ENCODE results near the gene ARHGEF7. TPM values are rescaled to one million over a fixed set of nuclear protein-coding genes. Genes with fewer than 3 reads are reported as not detected.

The ARHGEF7 gene
- total RNA-seq, 1 experiment from 2014 or later: 47.3 TPM

DNA sequence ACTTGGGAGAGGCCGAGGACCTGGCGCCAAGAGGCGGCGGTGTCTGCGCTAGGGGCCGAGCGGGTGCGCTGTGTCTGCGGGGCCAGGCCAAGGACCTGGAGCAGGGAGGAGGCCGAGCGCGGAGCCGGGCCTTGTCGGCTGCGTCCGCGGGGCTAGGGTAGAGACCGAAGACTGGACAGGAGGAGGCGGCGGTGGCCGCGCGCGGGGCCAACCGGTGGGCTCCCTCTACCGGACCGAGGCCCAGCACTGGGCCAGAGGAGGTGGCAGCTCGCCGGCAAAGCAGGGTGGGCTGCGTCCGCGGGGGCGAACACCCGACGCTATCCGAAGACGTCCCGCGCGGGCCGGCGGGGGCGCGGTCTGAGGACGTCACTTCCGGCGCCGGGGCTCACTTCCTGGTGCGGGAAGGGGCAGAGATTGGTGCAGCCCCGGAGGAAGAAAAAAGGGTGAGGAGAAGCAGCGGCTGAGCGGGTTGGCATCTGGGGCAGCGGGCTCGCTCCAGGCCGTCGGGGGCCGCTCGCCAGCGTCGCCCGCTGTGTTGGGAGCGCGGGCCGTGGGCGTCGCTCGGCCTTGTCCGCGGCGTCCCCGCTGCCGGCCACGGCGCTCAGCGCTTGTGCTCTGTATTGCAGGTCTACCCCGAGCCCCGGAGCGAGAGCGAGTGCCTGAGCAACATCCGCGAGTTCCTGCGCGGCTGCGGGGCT lies 38.3 kb downstream of the ARHGEF7 start:
- peak; percentile 93 for DNase-seq (ENCODE audit: low spot score)
- ChIA-PET CTCF (interaction anchor here (1.0 kb wide), 1 partner anchor 26 kb away, joined by 3 read pairs; no protein-coding TSS in a partner anchor), POLR2A (interaction anchor here (0.7 to 1.0 kb wide), 2 partner anchors 9 to 30 kb away, joined by 3 read pairs; no protein-coding TSS in a partner anchor)
- H3K36me3 Mint-ChIP-seq: no peaks in the 10 kb centered on the region
- H3K4me3 Mint-ChIP-seq: peak overlapping the region; percentile 87
- peaks cover 16% of the 10 kb centered on the region for H3K4me1 Mint-ChIP-seq
- H3K27me3 Mint-ChIP-seq (ENCODE audit: low read depth): peaks cover 7% of the 10 kb centered on the region; the same call in 1 of the 2 replicates
- peak; percentile 89 for ATAC-seq
- H3K9me3 Mint-ChIP-seq: no peaks in the 10 kb centered on the region
- H3K27ac Mint-ChIP-seq: peak overlapping the region; percentile 96
- TF ChIP-seq, protein P1, sequence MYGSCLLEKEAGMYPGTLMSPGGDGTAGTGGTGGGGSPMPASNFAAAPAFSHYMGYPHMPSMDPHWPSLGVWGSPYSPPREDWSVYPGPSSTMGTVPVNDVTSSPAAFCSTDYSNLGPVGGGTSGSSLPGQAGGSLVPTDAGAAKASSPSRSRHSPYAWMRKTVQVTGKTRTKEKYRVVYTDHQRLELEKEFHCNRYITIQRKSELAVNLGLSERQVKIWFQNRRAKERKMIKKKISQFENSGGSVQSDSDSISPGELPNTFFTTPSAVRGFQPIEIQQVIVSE (CRISPR knock-in tag; IDR thresholded peaks at IDR 0.05; ENCODE audit: borderline replicate concordance): no peak
- TF ChIP-seq ZNF138 (CRISPR knock-in tag; conservative IDR thresholded peaks at IDR 0.05) (0 out of 2 replicates have a peak, but pooled peaks have one; percentile 66), TP53 (CRISPR knock-in tag; IDR thresholded peaks at IDR 0.05) (no peak), FOXJ3 (CRISPR knock-in tag; IDR thresholded peaks at IDR 0.05; ENCODE audit: borderline replicate concordance) (no peak), SP1 (CRISPR knock-in tag; conservative IDR thresholded peaks at IDR 0.05) (peak; percentile 78), CREB1 (CRISPR knock-in tag; IDR thresholded peaks at IDR 0.05) (peak; percentile 82), ZNF317 (CRISPR knock-in tag; IDR thresholded peaks at IDR 0.05; ENCODE audit: borderline replicate concordance, low read depth) (peak; percentile 44; the same call in 1 of the 2 replicates), SMAD4 (CRISPR knock-in tag; IDR thresholded peaks at IDR 0.05) (0 out of 2 replicates have a peak, but pooled peaks have one; percentile 45), NFE2L1 (CRISPR knock-in tag; IDR thresholded peaks at IDR 0.05) (peak; percentile 55; the same call in 1 of the 2 replicates), NFATC4 (CRISPR knock-in tag; IDR thresholded peaks at IDR 0.05) (no peak), GABPB1 (CRISPR knock-in tag; IDR thresholded peaks at IDR 0.05) (peak; percentile 89), JUN (CRISPR knock-in tag; IDR thresholded peaks at IDR 0.05) (0 out of 2 replicates have a peak, but pooled peaks have one; percentile 35), NFYB (CRISPR knock-in tag; conservative IDR thresholded peaks at IDR 0.05; ENCODE audit: low read depth) (peak; percentile 33; the same call in 1 of the 2 replicates), CREM (CRISPR knock-in tag; IDR thresholded peaks at IDR 0.05) (peak; percentile 97), PRRX2 (CRISPR knock-in tag; IDR thresholded peaks at IDR 0.05) (no peak), ZNF396 (CRISPR knock-in tag; IDR thresholded peaks at IDR 0.05; ENCODE audit: borderline replicate concordance) (no peak), ZNF121 (CRISPR knock-in tag; IDR thresholded peaks at IDR 0.05) (no peak), ETV6 (CRISPR knock-in tag; IDR thresholded peaks at IDR 0.05) (peak; percentile 54), SMAD3 (CRISPR knock-in tag; IDR thresholded peaks at IDR 0.05; ENCODE audit: borderline replicate concordance) (peak; percentile 71; the same call in 1 of the 2 replicates)
- TF ChIP-seq, protein P2, sequence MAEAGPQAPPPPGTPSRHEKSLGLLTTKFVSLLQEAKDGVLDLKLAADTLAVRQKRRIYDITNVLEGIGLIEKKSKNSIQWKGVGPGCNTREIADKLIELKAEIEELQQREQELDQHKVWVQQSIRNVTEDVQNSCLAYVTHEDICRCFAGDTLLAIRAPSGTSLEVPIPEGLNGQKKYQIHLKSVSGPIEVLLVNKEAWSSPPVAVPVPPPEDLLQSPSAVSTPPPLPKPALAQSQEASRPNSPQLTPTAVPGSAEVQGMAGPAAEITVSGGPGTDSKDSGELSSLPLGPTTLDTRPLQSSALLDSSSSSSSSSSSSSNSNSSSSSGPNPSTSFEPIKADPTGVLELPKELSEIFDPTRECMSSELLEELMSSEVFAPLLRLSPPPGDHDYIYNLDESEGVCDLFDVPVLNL (CRISPR knock-in tag; IDR thresholded peaks at IDR 0.05; ENCODE audit: borderline replicate concordance, low read depth): 0 out of 2 replicates have a peak, but pooled peaks have one; percentile 69
- TF ChIP-seq, protein P3, sequence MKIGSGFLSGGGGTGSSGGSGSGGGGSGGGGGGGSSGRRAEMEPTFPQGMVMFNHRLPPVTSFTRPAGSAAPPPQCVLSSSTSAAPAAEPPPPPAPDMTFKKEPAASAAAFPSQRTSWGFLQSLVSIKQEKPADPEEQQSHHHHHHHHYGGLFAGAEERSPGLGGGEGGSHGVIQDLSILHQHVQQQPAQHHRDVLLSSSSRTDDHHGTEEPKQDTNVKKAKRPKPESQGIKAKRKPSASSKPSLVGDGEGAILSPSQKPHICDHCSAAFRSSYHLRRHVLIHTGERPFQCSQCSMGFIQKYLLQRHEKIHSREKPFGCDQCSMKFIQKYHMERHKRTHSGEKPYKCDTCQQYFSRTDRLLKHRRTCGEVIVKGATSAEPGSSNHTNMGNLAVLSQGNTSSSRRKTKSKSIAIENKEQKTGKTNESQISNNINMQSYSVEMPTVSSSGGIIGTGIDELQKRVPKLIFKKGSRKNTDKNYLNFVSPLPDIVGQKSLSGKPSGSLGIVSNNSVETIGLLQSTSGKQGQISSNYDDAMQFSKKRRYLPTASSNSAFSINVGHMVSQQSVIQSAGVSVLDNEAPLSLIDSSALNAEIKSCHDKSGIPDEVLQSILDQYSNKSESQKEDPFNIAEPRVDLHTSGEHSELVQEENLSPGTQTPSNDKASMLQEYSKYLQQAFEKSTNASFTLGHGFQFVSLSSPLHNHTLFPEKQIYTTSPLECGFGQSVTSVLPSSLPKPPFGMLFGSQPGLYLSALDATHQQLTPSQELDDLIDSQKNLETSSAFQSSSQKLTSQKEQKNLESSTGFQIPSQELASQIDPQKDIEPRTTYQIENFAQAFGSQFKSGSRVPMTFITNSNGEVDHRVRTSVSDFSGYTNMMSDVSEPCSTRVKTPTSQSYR (CRISPR knock-in tag; IDR thresholded peaks at IDR 0.05): peak; percentile 48; the same call in 1 of the 2 replicates
- TF ChIP-seq, protein P4, sequence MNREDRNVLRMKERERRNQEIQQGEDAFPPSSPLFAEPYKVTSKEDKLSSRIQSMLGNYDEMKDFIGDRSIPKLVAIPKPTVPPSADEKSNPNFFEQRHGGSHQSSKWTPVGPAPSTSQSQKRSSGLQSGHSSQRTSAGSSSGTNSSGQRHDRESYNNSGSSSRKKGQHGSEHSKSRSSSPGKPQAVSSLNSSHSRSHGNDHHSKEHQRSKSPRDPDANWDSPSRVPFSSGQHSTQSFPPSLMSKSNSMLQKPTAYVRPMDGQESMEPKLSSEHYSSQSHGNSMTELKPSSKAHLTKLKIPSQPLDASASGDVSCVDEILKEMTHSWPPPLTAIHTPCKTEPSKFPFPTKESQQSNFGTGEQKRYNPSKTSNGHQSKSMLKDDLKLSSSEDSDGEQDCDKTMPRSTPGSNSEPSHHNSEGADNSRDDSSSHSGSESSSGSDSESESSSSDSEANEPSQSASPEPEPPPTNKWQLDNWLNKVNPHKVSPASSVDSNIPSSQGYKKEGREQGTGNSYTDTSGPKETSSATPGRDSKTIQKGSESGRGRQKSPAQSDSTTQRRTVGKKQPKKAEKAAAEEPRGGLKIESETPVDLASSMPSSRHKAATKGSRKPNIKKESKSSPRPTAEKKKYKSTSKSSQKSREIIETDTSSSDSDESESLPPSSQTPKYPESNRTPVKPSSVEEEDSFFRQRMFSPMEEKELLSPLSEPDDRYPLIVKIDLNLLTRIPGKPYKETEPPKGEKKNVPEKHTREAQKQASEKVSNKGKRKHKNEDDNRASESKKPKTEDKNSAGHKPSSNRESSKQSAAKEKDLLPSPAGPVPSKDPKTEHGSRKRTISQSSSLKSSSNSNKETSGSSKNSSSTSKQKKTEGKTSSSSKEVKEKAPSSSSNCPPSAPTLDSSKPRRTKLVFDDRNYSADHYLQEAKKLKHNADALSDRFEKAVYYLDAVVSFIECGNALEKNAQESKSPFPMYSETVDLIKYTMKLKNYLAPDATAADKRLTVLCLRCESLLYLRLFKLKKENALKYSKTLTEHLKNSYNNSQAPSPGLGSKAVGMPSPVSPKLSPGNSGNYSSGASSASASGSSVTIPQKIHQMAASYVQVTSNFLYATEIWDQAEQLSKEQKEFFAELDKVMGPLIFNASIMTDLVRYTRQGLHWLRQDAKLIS (CRISPR knock-in tag; IDR thresholded peaks at IDR 0.05; ENCODE audit: borderline replicate concordance): peak; percentile 79; the same call in 1 of the 2 replicates
- TF ChIP-seq, protein P5, sequence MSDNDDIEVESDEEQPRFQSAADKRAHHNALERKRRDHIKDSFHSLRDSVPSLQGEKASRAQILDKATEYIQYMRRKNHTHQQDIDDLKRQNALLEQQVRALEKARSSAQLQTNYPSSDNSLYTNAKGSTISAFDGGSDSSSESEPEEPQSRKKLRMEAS (CRISPR knock-in tag; IDR thresholded peaks at IDR 0.05): peak; percentile 83
- TF ChIP-seq, protein P6, sequence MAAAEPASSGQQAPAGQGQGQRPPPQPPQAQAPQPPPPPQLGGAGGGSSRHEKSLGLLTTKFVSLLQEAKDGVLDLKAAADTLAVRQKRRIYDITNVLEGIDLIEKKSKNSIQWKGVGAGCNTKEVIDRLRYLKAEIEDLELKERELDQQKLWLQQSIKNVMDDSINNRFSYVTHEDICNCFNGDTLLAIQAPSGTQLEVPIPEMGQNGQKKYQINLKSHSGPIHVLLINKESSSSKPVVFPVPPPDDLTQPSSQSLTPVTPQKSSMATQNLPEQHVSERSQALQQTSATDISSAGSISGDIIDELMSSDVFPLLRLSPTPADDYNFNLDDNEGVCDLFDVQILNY (CRISPR knock-in tag; IDR thresholded peaks at IDR 0.05): peak; percentile 46; the same call in 1 of the 2 replicates
- TF ChIP-seq, protein P7, sequence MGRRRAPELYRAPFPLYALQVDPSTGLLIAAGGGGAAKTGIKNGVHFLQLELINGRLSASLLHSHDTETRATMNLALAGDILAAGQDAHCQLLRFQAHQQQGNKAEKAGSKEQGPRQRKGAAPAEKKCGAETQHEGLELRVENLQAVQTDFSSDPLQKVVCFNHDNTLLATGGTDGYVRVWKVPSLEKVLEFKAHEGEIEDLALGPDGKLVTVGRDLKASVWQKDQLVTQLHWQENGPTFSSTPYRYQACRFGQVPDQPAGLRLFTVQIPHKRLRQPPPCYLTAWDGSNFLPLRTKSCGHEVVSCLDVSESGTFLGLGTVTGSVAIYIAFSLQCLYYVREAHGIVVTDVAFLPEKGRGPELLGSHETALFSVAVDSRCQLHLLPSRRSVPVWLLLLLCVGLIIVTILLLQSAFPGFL (CRISPR knock-in tag; IDR thresholded peaks at IDR 0.05; ENCODE audit: borderline replicate concordance): 0 out of 2 replicates have a peak, but pooled peaks have one; percentile 69
